Adrenal gland (tissue), 5 donors: ENCODE data around the gene EPHB6.

Source experiments
- CTCF ChIP-seq, 6 experiments: fragments of 450-650 bp in 4 of 6; fragments of 200-600 bp in 2 of 6; sonication (generic) in 1 of 6; IDR thresholded peaks; 1 replicate in 5 of 6; 2 replicates in 1 of 6; pipeline versions ENCODE4 v1.5.1 to v1.8.0; 2016 to 2021; ENCODE audit warnings: antibody characterized with exemption in 6 of 6, mild to moderate bottlenecking in 2 of 6, moderate library complexity in 1 of 6
- POLR2A ChIP-seq, 2 donors: fragments of 450-650 bp; IDR thresholded peaks; one replicate each; pipeline ENCODE4 v1.6.1; 2017; ENCODE audit warnings: antibody characterized with exemption in 2 of 2, mild to moderate bottlenecking in 2 of 2, moderate library complexity in 1 of 2
- donor health status: DM: no; HTN: no; CAD: no.

DNA sequence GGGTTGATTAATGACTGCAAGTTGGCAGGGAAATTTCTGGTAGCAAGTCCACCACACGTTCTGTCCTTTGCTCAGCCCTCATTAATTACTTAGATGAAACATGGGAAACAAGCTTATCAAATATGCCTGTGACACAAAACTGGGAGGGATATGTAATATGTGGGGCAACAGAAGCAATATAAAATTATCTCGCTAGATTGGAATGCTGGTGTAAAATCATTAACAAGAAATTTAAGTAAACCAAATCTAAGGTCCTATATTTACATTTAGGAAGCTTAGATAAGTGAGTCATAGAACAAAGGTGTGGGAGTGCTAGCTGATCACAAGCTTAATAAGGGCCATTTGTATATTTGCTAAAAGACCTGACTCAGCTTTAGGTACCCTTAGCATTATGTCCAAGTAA lies 55.2 kb downstream of the EPHB6 start:
- TF ChIP-seq CTCF (IDR thresholded peaks at IDR 0.05) (no peak), POLR2A (IDR thresholded peaks at IDR 0.05) (no peak)
